Breast epithelium (tissue), 3 donors: ENCODE results near the gene YWHAE.

Experiments
- CTCF ChIP-seq, 3 donors: fragments of 450-650 bp; IDR thresholded peaks; one replicate each; pipeline ENCODE4 v1.5.1; 2016 to 2017; ENCODE audit warnings: antibody characterized with exemption in 3 of 3, mild to moderate bottlenecking in 3 of 3, moderate library complexity in 3 of 3
- POLR2A ChIP-seq: fragments of 450-650 bp; IDR thresholded peaks from one replicate; pipeline ENCODE4 v1.6.1; 2016; ENCODE audit warnings: antibody characterized with exemption, mild to moderate bottlenecking, moderate library complexity
- POLR2AphosphoS5 ChIP-seq, 3 donors: sonication (generic); formaldehyde crosslinking; IDR thresholded peaks; one replicate each; pipeline ENCODE4 v1.6.1; 2017; ENCODE audit warnings: antibody characterized with exemption in 3 of 3

- TF ChIP-seq POLR2AphosphoS5 (IDR thresholded peaks at IDR 0.05): peak in 2 of 3 donors; percentile 53 to 78
- TF ChIP-seq POLR2A: no peak
- peak; percentile 87 to 95 (median 91) for TF ChIP-seq CTCF (IDR thresholded peaks at IDR 0.05)
These were observed 34.5 kb downstream of the YWHAE start for GRCh38 chr17:1365445-1366039.
